Liver (tissue), 2 donors: Measurements from ENCODE around the gene FAM171A1.

Experiments used
- TF ChIP-seq, protein P1 (sequence below): fragments of 150-350 bp; IDR thresholded peaks from 2 replicates; pipeline ENCODE4 v1.5.1; 2017; ENCODE audit warnings: improper control_type of control experiment, low read depth, low read length; ENCODE audit not compliant: missing input control
- TF ChIP-seq, protein P2 (sequence below): IDR thresholded peaks from 2 replicates; pipeline ENCODE4 v1.6.1; 2016; ENCODE audit warnings: antibody characterized with exemption
- donor health status: healthy.

DNA sequence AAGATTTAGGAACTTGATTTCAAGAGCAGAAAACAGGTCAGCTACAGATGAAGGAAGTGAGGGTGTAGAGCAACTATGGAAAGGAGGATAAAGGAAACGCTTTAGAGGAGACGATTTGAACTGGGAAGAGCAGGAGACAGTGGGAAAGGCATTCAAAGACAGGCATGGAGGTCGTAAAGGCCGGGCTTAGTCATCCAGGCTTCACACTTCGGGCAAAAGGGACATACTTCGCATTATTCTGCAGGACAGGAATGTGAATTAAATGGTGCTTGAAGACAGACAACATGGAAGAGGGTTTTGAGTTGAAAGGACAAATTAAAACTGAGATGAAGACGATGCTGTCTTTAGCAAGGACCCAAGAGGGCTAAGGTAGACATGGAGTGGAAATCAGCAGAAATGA is 8.1 kb downstream of the FAM171A1 start:
- TF ChIP-seq, protein P1, sequence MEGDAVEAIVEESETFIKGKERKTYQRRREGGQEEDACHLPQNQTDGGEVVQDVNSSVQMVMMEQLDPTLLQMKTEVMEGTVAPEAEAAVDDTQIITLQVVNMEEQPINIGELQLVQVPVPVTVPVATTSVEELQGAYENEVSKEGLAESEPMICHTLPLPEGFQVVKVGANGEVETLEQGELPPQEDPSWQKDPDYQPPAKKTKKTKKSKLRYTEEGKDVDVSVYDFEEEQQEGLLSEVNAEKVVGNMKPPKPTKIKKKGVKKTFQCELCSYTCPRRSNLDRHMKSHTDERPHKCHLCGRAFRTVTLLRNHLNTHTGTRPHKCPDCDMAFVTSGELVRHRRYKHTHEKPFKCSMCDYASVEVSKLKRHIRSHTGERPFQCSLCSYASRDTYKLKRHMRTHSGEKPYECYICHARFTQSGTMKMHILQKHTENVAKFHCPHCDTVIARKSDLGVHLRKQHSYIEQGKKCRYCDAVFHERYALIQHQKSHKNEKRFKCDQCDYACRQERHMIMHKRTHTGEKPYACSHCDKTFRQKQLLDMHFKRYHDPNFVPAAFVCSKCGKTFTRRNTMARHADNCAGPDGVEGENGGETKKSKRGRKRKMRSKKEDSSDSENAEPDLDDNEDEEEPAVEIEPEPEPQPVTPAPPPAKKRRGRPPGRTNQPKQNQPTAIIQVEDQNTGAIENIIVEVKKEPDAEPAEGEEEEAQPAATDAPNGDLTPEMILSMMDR: no peak
- TF ChIP-seq, protein P2, sequence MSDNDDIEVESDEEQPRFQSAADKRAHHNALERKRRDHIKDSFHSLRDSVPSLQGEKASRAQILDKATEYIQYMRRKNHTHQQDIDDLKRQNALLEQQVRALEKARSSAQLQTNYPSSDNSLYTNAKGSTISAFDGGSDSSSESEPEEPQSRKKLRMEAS: no peak
